HG02610 (cell line): ENCODE results near the gene LRRC74B.

ENCODE experiments used
- ATAC-seq: cut with Tn5 transposase; IDR thresholded peaks from one replicate; pipeline ENCODE4 v1.9.1; 2021; ENCODE audit warnings: mild to moderate bottlenecking, moderate library complexity; ENCODE audit not compliant: unreplicated experiment

LRRC74B gene

DNA sequence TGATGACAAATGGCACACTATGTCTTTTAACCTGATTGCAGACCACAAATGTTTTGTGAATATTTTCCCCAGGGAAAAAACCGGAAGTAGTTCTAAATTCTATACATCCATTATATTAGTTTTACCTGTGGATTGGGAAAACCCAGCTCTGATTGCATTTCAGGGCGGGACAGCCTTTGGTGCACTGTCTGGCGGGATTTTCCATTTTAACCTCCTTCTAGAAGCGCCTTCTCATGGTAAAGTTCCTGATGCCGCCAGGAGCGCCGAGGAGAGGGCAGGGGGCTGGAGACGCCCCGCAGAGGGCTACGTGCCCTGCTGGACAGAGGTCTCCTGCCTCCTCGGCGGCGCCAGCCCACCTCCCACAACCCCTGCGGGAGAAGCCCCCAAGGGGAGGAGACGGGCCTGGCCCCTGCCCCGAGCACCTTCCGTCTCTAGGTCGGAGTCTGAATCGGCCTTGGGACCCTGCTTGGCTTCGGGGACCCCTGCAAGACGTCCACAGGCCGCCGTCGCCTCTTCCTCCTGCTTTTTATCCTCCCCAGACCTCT, 32.0 kb upstream of the LRRC74B start:
- ATAC-seq, result no peak

DNA sequence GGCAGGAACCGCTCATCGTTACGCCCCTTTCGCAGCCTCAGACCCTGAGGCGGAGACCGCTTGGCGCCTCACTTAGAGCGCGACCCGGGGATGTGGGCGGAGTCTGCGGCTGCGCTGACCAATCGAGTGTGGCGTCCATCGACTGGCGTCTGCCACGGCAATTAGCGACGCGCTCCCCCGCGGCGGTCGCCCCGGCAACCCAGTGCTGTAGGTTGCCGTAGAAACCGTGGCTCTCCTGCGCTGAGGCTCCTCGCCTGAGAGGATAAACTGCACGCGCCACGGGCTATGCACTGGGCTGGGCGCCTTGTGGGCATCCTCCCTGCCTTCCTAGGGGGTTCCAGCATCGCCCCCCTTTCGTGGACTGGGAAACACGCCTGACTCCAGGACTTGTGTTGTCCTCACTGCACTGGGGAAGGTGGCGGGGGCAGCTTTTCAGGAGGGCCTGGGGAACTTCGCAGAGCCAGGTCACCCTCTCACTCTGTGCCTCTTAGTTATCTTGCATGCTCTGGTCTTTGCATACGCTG, 31.5 kb upstream of the LRRC74B start:
- no peak for ATAC-seq

GRCh38 chr22:21014726-21015465, 30.9 kb upstream of the LRRC74B start, which contains the start of gene P2RX6:
Gene P2RX6 (plus strand): TSS chr22:21015165. CDS start chr22:21015175, 10 bp downstream.
- ATAC-seq, result no peak

GRCh38 chr22:21015466-21016006, 30.2 kb upstream of the LRRC74B start:
- ATAC-seq, result no peak

GRCh38 chr22:21016644-21017420, 28.9 kb upstream of the LRRC74B start:
- ATAC-seq, result no peak

- no peak for ATAC-seq
Measured at GRCh38 chr22:21018314-21018713, 27.4 kb upstream of the LRRC74B start.

GRCh38 chr22:21020802-21021429, 24.8 kb upstream of the LRRC74B start:
- ATAC-seq, result no peak

- no peak for ATAC-seq
Measured at GRCh38 chr22:21022507-21022906, 23.2 kb upstream of the LRRC74B start.

GRCh38 chr22:21022955-21023614, 22.7 kb upstream of the LRRC74B start:
- ATAC-seq, result no peak

GRCh38 chr22:21025266-21025665, 20.5 kb upstream of the LRRC74B start:
- no peak for ATAC-seq

GRCh38 chr22:21025763-21026755, 19.7 kb upstream of the LRRC74B start:
- no peak for ATAC-seq

DNA sequence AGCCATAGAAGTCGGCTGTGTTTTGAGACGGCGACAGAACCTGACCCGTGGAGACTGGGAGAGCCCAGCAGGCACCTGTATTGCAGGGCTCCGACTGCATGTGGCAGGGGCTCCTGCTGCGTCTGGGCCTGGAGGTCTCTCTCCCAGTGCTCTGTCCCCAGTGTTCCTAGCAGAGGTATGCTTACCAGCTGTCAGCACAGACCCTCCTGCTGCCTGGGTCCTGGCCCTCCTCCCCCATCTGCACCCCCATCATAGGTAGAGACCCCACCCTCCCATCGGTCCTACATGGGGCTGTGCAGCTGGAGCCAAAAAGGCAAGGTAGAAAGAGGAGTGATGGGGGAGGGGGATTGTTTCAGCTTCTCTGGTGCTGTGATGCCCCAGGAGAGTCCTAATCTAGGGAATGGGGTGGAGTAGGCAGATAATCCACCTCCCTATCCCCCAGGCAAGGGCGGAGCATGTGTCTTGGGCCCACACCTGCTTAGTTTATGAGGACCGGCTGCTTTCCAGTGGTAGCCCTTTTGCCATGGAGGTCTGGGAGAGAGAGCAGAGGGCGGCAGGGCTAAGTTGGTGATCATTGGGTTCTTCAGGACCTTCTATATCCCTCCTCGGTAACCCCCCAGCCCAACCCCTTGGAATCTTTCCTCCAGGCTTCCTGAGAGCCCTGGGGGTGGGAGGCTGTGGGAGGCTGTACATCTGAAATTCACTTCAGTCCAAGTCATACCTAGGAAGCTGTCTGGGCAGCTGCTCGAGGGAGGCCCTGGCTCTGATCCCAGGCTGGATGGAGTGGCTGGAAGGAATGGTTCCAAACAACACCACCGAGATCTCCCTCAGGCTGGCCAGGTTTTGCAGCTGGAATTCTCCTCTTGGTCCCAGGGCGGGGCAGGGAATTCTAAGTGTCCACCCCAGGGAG, 18.7 kb upstream of the LRRC74B start:
- ATAC-seq, result no peak

DNA sequence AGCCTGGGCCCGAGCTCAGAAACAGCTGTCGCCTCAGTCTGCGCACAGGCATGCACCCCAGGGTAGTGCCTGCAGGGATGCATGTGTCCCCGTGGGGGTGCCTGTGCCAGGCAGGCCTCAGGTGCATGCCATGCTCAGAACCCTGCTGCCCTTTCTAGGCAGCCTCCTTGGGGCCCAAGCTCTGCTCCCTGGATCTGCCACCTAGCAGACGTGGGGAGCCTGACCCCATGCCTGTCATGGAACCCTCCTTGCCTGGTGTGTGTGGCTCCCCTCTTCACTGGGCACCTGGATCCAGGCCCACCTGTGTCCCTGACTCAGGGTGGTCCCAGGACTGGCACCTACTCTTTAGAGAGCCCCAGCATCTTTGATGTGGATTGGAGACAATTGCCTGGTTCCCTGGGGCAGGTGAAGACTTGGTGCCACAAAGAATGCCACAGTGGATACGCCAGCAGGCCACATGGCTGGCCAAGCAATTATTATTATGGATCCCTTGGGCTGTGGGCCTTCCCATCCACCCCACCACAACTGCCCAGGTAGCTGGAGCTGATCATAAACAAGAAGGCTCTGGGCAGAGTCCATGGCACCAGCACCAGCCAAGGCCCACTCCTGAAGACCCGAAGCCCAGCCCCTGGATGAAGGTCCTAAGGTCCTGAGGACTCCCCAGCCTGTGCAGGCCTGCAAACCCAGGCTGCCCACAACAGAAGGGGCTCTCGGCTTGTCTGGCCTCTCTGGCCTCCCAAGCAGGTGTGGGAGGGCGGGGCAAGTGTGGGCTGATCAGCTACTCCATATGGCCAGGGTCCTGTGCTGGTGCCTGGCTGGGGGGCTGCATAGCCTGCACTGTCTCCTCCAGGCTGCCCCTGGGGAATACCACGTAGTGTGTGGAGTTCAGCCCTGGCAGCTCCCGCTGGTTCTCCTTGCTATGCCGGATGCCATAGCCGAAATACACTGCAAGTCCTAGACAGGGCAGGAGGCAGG, 17.2 kb upstream of the LRRC74B start:
- no peak for ATAC-seq

DNA sequence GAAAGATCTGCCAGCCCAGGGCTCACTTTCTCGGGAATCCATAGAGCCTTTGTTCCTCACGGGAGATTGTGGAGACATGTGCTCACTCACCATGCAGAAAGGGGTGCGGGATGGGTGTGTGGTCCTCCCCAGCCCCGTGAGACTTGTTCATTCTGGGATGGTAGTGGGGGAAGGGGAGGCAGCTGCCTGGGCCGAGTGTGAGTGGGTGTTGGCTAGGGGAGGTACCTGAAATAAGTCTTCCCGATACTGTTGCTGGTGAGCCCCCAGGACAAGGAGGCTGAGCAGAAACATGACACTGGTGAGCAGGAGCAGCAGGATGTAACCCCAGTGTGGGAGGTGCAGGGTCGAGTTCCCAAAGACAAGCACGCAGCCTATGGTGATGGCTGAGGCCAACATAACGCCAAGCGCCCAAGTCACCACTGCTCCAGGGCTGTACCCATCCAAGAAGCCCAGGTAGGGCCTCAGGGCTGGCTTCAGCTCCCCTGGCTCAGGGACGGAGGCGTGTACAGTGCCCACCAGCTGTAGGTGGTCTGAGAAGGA, 16.2 kb upstream of the LRRC74B start:
- ATAC-seq, result no peak

GRCh38 chr22:21030032-21030431, 15.7 kb upstream of the LRRC74B start:
- no peak for ATAC-seq

- no peak for ATAC-seq
Measured at GRCh38 chr22:21030621-21031544, 14.9 kb upstream of the LRRC74B start.
